NCI-H226 (cell line): ENCODE results near the gene SIRPB2.
A peak's percentile ranks its signal among the peaks of the same experiment; 100 is the strongest.
"Not testable (repeated sequence)": the region's sequence is repeated elsewhere in the genome, so short reads cannot be mapped to it uniquely, and the experiment has no call there.

Source experiments
- DNase-seq: peaks from one replicate; pipeline ENCODE4 v3.0.0-alpha.2; 2015

SIRPB2 gene

GRCh38 chr20:1499528-1500420, 8.6 kb upstream of the SIRPB2 start:
- no peak for DNase-seq

GRCh38 chr20:1497371-1497770, 6.2 kb upstream of the SIRPB2 start:
- DNase-seq: not testable (repeated sequence)

GRCh38 chr20:1496930-1497329, 5.7 kb upstream of the SIRPB2 start:
- DNase-seq: no peak

GRCh38 chr20:1494436-1494835, 3.2 kb upstream of the SIRPB2 start:
- DNase-seq: no peak

GRCh38 chr20:1493536-1493935, 2.3 kb upstream of the SIRPB2 start:
- DNase-seq: no peak

GRCh38 chr20:1491860-1492642, 831 bp upstream of the SIRPB2 start:
- no peak for DNase-seq

GRCh38 chr20:1490643-1491195, 501 bp downstream of the SIRPB2 start:
- DNase-seq: no peak

- DNase-seq: no peak
Measured at GRCh38 chr20:1489764-1490436, 1.3 kb downstream of the SIRPB2 start.

GRCh38 chr20:1489325-1489724, 1.9 kb downstream of the SIRPB2 start:
- DNase-seq: no peak

- DNase-seq: no peak
Measured at GRCh38 chr20:1486566-1486965, 4.7 kb downstream of the SIRPB2 start.

GRCh38 chr20:1484438-1485116, 6.6 kb downstream of the SIRPB2 start:
- no peak for DNase-seq

GRCh38 chr20:1479831-1480595, 11.2 kb downstream of the SIRPB2 start:
- DNase-seq: no peak

- DNase-seq: peak; percentile 63
Measured at GRCh38 chr20:1478566-1478965, 12.7 kb downstream of the SIRPB2 start.

GRCh38 chr20:1477896-1478490, 13.2 kb downstream of the SIRPB2 start:
- no peak for DNase-seq

GRCh38 chr20:1474817-1475603, 16.2 kb downstream of the SIRPB2 start:
- DNase-seq: no peak

- DNase-seq: no peak
Measured at GRCh38 chr20:1474325-1474724, 16.9 kb downstream of the SIRPB2 start.

- DNase-seq: no peak
Measured at GRCh38 chr20:1473246-1474220, 17.7 kb downstream of the SIRPB2 start.

GRCh38 chr20:1472556-1473245, 18.5 kb downstream of the SIRPB2 start:
- DNase-seq: no peak

GRCh38 chr20:1471242-1471641, 20.0 kb downstream of the SIRPB2 start:
- no peak for DNase-seq
